Gastrocnemius medialis (tissue), 4 donors: Measurements from ENCODE around the gene SLC10A3.

ENCODE experiments used
- CTCF ChIP-seq, 5 experiments: fragments of 450-650 bp in 3 of 5; fragments of 200-600 bp in 2 of 5; sonication (generic) in 2 of 5; IDR thresholded peaks in 4 of 5; conservative IDR thresholded peaks in 1 of 5; 1 replicate in 4 of 5; 2 replicates in 1 of 5; pipeline ENCODE4 v1.5.1; 2016 to 2019; ENCODE audit warnings: antibody characterized with exemption in 5 of 5, mild to moderate bottlenecking in 3 of 5, moderate library complexity in 3 of 5
- POLR2A ChIP-seq, 2 donors: fragments of 450-650 bp; IDR thresholded peaks; one replicate each; pipeline ENCODE4 v1.6.1; 2017; ENCODE audit warnings: antibody characterized with exemption in 2 of 2, mild to moderate bottlenecking in 2 of 2, moderate library complexity in 2 of 2

GRCh38 chrX:154458954-154459778, 31.3 kb downstream of the SLC10A3 start:
- TF ChIP-seq CTCF (IDR thresholded peaks at IDR 0.05 in 4 of 5, conservative IDR thresholded peaks at IDR 0.05 in 1 of 5) (no peak), POLR2A (IDR thresholded peaks at IDR 0.05) (no peak)
